Measurements from ENCODE around the gene FILIP1.
"Not testable (repeated sequence)": the region's sequence is repeated elsewhere in the genome, so short reads cannot be mapped to it uniquely, and the experiment has no call there.

Gene FILIP1

DNA sequence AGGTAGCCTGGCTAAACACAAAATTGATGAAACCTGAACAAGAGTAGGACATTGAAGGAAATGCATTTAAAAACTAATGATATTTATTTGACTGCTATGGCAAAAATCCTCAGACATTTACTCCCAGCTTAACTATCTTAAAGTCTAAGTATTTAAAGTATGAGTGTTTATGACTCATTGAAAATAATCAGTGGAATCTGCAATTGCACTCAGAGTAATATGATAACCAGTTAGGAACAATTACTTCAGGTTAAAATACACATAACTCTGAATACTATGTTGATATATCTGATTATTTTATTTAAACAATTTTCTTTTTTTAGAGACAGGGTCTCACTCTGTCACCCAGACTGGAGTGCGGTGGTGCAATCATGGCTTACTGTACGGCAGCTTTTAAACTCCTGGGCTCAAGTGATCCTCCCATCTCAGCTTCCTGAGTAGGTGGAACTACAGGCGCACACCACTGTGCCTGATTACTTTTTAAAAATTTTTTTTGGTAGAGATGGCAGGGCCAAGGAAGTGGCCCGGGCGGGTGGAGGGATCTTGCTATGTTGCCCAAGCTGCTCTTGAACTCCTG lies 43.9 kb downstream of the FILIP1 start:
- no peak for DNase-seq (ENCODE audit: low spot score)

- DNase-seq (ENCODE audit: low spot score): no peak
These were observed 47.2 kb downstream of the FILIP1 start for GRCh38 chr6:75446241-75446880.

GRCh38 chr6:75445738-75446137 lies 47.9 kb downstream of the FILIP1 start:
- no peak for DNase-seq (ENCODE audit: low spot score)

DNA sequence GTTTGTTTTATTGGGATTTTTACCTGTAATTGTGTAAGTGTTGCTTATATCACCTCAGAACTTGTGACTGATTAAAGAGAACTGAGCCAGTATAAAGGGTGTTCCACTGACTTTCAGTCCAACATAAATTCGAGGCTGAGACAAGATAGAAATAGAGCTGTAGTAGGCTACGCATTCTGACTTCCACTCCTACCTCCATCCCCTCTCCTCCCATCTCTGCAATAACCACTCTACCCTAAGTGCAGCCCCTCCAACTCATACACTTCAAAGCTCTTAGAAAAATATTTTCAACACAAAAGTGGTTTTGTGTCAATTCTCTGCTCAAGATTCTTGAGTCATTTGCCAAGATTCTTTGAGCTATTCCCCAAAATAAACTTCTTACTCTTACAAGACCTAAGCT lies 48.7 kb downstream of the FILIP1 start:
- DNase-seq (ENCODE audit: low spot score): no peak

GRCh38 chr6:75441883-75442282 lies 51.7 kb downstream of the FILIP1 start:
- not testable (repeated sequence) for DNase-seq (ENCODE audit: low spot score)

DNA sequence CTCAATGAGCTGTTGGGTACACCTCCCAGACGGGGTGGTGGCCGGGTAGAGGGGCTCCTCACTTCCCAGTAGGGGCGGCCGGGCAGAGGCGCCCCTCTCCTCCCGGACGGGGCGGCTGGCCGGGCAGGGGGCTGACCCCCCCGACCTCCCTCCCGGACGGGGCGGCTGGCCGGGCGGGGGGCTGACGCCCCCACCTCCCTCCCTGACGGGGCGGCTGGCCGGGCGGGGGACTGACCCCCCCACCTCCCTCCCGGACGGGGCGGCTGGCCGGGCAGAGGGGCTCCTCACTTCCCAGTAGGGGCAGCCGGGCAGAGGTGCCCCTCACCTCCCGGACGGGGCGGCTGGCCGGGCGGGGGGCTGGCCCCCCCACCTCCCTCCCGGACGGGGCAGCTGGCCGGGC lies 52.1 kb downstream of the FILIP1 start:
- DNase-seq (ENCODE audit: low spot score): not testable (repeated sequence)

DNA sequence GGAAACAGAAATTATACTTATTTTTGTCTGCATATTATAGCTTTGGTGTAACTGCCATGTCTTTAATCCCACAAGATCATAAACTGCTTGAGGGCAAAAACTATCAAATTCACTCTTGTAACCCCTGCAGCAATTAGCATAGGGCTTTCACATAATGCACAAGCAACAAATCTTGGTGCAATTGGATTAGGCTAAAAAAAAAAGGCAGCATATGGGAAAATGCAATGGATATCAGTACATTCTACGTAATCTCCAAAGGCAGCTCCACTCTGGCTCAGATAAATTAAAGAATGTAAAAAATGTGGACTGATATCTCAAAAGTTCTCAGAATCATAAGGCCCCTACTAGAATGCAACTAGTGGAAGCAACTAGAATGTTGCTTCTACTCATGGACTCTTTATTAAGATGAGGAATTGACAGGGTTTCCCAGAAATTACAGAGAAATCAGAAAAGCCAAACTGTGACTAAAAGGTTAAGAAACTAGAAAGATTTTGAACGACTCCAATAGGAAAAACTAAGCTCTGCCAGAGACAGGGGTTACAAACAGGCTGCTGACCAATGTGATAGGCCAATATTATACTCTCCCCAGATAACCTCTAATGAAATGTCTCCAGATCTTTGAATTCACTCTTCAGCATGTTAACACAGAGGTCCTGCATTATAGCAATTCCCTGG lies 55.0 kb downstream of the FILIP1 start:
- DNase-seq (ENCODE audit: low spot score): no peak

DNA sequence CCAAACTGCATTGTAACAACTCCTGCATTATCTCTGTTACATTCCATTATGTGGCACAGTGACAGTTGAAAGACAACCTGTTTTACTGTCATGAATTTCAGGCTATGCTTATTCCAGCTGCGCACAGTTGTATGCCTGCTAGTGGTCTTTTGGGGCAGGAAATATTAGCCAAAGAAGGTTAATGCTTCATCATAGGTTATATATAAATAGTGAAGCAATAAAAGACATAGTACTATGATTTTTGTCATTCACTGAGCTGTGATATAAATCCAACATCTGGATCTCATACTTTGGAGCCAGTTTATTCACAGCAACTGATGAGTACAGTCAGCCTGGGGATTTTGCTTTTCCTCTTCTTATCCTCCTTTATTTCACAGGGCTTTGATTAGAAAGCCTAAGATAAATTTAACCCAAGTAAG lies 55.6 kb downstream of the FILIP1 start:
- no peak for DNase-seq (ENCODE audit: low spot score)

DNA sequence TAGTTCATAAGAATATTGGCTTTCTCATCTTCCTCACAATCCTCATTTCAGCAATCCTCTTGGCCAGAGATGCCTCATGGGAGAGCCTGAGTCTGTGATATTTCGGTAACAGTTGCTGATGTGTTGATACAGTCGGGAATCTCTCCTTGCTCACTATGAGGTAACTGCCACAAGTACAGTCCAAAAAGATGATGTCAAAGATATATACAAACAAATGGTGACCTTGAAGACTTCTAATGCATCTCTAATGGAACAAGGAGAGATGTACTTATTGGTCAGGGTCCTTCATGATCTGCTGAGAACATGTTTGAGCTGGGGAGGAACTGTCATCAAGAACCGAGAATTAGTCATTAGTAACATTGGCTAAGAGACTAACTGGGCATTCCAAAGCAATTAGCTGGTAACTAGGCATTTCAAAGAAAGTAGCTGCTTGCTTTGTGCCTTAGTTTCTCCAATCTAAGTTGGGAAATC lies 56.1 kb downstream of the FILIP1 start:
- DNase-seq (ENCODE audit: low spot score): no peak

GRCh38 chr6:75436869-75437268 lies 56.7 kb downstream of the FILIP1 start:
- DNase-seq (ENCODE audit: low spot score): no peak

DNA sequence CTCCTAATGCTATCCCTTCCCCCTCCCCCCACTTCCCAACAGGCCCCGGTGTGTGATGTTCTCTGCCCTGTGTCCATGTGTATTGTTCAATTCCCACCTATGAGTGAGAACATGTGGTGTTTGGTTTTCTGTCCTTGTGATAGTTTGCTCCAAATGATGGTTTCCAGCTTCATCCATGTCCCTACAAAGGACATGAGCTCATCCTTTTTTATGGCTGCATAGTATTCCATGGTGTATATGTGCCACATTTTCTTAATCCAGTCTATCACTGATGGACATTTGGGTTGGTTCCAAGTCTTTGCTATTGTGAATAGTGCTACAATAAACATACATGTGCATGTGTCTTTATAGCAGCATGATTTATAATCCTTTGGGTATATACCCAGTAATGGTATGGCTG lies 60.8 kb downstream of the FILIP1 start:
- not testable (repeated sequence) for DNase-seq (ENCODE audit: low spot score)

DNA sequence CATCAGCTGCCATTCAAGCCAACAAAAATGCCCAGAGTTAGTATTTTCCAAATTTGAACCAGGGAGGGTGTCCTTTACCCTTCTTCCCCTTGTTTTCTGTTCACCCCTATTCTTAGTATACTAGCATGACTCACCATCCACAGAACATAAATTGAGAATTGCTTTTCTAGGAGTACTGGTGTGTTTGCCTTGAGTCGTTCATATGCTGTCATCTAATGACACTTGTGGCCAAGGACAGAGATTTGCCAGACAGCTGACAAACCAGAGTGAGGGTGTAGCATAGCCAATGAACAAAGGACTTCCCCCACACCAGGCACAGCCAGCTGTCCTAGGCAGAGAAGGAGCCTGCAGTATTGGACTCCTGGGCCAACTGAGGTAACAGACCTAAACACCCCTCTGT lies 62.2 kb downstream of the FILIP1 start:
- DNase-seq (ENCODE audit: low spot score): no peak

- DNase-seq (ENCODE audit: low spot score): no peak
These were observed 62.8 kb downstream of the FILIP1 start for GRCh38 chr6:75430631-75431325.

- no peak for DNase-seq (ENCODE audit: low spot score)
These were observed 64.4 kb downstream of the FILIP1 start for GRCh38 chr6:75429061-75429703.

DNA sequence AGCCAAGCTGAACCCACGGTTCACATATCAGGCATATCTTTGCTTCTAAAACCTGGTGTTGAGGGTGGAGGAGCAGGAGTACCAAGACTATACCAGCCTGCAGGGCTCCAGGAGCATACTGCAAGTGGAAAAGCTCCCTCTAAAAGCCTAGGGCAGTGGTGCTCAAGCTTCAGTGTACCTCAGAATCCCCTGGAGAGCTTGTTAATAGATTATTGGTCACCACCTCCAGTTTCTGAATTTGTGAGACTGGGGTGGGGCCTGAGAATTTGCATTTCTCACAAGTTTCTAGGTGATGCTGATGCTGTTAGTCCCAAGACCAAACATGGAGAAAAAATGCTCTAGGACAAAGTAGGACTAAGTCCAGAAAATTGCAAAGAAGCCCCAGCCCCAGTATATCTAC lies 65.4 kb downstream of the FILIP1 start:
- no peak for DNase-seq (ENCODE audit: low spot score)

- no peak for DNase-seq (ENCODE audit: low spot score)
These were observed 66.3 kb downstream of the FILIP1 start for GRCh38 chr6:75427329-75427728.

GRCh38 chr6:75424618-75425548 lies 68.7 kb downstream of the FILIP1 start:
- DNase-seq (ENCODE audit: low spot score): peak; percentile 34

- no peak for DNase-seq (ENCODE audit: low spot score)
These were observed 70.2 kb downstream of the FILIP1 start for GRCh38 chr6:75423386-75423785.

GRCh38 chr6:75422024-75422639 lies 71.5 kb downstream of the FILIP1 start:
- DNase-seq (ENCODE audit: low spot score): no peak

DNA sequence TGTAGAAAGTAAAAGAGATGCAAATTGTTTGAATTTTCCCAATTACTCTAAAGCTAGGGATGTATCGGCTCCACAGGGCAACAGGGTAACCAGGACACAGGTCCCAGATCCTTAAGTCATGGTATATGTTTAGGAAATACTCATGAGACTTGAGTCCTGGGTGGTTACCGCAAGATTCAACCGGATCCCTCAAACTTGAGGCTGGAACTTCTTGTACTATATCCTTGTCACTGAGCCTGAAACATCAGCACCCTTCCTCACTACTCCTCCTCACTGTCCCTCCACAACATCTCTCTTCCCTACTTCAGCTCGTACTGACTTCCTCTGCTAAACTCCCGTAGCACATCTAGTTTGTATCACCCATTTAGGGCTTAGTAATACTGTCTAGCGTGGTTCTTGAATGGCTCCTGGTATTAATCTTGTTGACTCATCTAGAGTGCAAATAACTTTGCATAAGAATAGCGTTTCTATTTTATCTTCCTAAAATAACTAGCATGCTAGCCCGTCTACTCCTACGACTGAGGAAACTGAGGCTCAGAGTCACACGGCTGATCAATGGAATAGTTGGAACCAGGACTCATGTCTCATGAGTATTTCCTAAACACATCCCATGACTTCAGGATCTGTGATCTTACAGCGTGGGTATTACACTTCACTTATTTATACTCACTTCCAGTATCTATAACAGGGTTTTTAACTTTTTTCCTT lies 72.1 kb downstream of the FILIP1 start:
- DNase-seq (ENCODE audit: low spot score): no peak
